ENCODE data around the gene UGT2A2. TPM values are rescaled to one million over a fixed set of nuclear protein-coding genes. Genes with fewer than 3 reads are reported as not detected.
"Not testable (repeated sequence)": the region's sequence is repeated elsewhere in the genome, so short reads cannot be mapped to it uniquely, and the experiment has no call there.

UGT2A2 gene
- not detected for polyA plus RNA-seq (ENCODE audit: insufficient read length)

DNA sequence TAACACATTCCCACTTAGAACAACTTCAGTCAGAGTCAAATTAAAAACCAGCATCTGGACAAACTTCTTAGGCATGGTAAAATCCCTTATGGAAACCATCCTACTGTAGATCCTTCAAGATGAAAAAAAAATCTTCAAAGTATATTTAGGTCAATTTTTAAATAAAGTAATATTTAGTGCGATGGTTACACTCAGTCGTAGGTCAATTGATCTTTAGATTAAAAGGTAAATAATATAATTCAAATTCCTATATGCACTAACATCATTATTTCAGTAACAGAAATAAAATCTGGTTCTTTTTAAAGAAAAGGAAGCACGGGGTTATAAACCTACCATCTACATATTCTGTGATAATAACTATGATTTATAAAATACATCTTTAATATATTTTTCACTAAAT, at the start of gene UGT2A2:
TSS of gene UGT2A2 (minus strand) at position 101 of the 400 bp plus-strand sequence. CDS start at position 99, 2 bp downstream.
- no peak for DNase-seq (ENCODE audit: low read depth)

DNA sequence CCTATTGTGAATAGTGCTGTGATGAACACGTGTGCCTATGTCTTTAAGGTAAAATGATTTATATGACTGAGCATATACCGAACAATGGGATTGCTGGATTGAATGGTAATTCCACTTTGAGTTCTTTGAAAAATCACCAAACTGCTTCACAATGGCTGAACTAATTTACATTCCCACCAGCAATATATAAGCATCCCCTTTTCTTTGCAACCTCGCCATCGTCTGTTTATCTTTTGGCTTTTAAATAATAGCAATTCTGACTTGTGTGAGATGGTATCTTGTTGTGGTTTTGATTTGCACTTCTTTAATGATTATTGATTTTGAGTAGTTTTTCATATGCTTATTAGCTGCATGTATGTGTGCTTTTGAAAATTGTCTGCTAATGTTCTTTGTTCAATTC, 45.4 kb upstream of the UGT2A2 start:
- DNase-seq (ENCODE audit: low read depth), result no peak

DNA sequence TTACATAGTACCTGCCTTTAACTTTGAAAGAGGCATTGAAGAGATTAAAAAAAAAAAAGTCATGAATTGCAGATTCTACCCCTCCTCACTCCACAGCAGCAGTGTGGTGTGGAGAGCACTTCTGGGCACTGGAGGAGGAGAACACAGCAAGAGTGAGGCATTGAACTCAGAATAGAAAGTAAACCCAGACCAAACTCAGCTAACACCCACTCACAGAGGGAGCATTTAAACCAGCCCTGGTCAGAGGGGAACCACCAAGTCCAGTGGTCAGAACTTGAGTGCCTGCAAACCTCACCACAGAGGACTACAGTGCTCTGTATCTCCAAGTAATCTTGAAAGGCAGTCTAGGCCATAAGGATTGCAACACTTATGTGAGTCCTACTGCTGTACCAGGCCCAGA, 29.2 kb upstream of the UGT2A2 start:
- no peak for DNase-seq (ENCODE audit: low read depth)

DNA sequence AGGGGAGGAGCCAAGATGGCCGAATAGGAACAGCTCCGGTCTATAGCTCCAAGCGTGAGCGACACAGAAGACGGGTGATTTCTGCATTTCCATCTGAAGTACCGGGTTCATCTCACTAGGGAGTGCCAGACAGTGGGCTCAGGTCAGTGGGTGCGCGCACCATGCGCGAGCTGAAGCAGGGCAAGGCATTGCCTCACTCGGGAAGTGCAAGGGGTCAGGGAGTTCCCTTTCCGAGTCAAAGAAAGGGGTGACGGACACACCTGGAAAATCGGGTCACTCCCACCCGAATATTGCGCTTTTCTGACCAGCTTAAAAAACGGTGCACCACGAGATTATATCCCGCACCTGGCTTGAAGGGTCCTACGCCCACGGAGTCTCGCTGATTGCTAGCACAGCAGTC, 24.6 kb upstream of the UGT2A2 start:
- not testable (repeated sequence) for DNase-seq (ENCODE audit: low read depth)

DNA sequence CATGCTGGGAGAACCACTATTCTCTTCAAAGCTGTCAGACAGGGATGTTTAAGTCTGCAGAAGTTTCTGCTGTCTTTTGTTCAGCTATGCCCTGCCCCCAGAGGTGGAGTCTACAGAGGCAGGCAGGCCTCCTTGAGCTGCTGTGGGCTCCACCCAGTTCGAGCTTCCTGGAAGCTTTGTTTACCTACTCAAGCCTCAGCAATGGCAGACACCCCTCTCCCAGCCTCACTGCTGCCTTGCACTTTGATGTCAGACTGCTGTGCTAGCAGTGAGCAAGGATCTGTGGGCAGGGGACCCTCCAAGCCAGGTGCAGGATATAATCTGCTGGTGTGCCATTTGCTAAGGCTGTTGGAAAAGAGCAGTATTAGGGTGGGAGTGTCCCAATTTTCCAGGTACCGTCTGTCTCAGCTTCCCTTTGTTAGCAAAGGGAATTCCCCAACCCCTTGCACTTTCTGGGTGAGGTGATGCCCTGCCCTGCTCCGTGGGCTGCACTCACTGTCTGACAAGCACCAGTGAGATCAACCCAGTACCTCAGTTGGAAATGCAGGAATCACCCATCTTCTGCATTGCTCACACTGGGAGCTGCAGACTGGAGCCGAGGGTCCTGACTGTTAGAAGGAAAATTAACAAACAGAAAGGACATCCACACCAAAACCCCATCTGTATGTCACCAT, 21.8 kb upstream of the UGT2A2 start:
- not testable (repeated sequence) for DNase-seq (ENCODE audit: low read depth)

DNA sequence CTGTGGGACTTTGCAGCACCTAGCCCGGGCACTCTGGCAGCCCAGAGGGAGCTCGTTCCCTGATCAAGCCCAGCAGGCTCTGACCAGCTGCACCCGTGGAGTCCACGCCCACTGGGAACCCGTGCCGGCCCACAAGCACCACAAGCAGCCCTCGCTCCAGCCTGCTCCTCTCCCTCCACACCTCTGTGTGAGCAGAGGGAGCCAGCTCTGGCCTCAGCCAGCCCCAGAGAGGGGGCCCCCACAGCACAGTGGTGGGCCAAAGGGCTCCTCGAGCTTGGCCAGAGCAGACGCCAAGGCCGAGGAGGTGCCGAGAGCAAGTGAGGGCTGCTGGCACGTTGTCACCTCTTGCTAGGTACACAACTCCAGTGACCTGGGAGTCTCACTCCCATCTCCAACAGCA, 18.7 kb upstream of the UGT2A2 start:
- no peak for DNase-seq (ENCODE audit: low read depth)

DNA sequence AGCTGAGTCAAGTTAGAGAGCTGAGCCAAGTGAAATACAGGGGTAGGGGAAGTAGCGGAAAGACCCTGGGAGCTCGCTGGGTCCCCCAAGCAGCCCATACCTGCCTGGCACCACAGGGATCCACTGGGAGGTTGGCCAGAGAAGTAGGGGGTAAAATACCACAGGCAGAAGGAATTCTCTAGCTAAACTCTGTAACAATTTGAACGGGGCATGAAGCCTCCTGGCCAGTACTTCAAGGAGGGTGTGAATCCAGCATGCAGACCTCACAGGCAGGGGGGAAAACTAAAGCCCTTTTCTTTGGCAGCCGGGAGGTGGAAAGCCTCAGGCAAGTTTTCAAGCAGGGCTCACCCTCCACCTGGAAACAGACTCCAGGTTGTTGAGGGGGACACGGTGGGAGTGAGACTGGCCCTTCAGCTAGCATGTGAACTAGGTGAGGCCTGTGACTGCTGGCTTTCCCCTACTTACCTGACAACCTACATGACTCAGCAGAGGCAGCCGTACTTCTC, 17.3 kb upstream of the UGT2A2 start:
- DNase-seq (ENCODE audit: low read depth), result no peak

DNA sequence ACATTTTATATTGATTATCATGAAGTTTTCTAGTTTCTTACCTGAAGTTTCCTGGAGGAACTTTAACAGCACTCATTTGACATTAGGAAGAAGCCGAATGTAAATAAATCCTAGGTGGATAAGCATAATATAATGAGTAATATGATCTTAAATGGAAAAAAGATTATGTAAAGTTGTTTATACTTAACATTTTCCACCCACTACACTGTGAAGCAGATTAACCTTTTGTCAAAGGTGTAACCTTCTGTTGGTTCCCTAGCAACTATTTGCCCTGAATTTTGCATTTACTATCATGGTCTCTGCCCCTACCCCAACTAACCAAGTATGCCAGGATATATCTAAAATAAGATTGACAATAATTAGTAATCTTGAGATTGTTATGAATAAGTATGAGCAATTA, 13.7 kb upstream of the UGT2A2 start, which contains the start of gene UGT2A1:
TSS of gene UGT2A1 (minus strand) at position 101 of the 400 bp plus-strand sequence. CDS start 5,603 bp downstream, outside the sequence.
- no peak for DNase-seq (ENCODE audit: low read depth)

DNA sequence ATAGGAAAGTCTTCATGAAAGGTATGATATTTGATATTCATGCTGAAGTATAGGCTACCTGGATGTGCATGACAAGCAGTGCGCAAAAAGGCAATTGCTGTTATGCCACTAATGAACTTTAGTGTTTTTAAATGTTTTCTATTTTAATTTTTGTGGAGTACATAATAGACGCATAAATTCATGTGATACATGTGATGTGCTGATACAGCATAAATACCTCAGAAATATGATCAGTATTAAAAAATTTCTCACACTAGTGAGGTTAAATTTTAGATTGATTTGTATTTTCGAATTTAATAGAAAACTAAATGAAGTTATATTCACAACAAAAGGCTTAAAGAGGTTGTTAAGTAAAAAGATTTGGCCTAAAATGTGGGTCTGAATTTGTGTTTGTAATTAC, 11.4 kb upstream of the UGT2A2 start:
- no peak for DNase-seq (ENCODE audit: low read depth)

DNA sequence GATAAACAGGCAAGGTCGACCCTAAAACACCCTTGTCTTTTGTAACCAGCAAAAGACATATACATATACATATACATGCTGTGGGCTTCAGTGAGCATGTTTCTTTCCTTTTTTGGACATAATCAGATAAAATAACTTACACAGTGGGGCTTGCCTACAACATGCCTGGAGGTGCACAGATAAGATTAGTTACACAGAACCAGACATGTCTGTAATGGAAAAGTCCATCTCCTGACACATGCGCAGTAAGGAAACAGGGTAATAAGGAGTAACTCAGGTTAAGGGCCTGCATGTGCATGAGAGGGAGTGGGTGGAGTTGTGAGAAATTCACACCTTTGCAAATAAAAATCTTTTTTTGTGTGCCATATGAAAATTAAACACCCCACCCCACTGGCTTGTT, 10.2 kb upstream of the UGT2A2 start:
- no peak for DNase-seq (ENCODE audit: low read depth)

DNA sequence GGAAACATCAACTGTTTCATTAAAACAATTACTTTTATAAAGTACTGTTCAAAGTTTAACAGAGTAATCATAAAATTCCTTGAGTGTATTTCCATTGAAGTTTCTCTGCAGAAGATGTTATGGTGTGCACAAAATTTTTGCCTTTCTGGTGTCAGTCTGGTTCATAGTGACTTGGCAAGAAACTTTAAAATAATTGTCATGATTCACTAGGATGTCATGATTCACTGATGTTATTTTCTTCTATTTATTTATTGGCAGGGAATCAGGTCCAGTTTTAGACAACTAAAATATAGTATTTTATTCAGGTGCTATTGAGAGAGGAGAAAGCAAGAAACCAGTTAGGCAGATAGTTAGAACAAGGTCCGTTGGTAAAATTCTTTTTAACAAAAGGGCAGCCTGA, 9.8 kb upstream of the UGT2A2 start:
- no peak for DNase-seq (ENCODE audit: low read depth)

DNA sequence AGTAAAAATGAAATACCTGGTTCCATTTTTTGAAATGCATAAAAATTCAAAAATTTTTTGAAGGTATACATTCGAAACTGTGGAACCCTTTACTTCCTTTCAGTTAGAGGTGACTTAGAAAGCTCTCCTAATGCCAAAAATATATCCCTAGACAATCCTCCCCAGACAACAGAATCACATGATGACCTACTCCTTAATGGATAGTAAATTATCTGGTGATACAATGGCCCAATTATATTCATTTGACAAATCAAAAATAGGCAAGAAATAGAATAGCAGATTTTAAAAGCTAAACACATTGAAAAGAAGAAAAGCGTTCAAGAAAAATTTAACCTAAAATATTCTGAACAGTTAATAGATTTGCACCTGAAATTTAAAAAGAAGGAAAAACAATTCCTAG, 3.5 kb upstream of the UGT2A2 start:
- DNase-seq (ENCODE audit: low read depth), result no peak

DNA sequence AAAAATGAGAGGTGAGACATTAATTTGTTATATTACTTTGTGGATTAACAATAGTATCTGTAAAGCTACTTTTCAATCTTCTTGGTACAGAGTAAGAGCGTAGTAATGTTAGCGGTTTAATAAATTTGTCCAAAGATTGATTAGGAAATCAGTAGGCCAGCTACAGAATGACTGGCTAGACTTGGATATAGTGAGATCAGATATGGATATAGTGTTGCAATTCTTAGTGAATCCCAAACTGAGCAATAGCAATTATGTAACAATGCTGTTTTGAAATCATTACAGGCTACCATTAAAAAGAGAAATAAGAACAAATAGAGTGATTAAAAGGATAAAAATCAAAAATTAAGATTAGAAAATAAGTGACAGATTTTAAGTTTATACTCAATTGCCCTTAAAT, 847 bp upstream of the UGT2A2 start:
- no peak for DNase-seq (ENCODE audit: low read depth)

DNA sequence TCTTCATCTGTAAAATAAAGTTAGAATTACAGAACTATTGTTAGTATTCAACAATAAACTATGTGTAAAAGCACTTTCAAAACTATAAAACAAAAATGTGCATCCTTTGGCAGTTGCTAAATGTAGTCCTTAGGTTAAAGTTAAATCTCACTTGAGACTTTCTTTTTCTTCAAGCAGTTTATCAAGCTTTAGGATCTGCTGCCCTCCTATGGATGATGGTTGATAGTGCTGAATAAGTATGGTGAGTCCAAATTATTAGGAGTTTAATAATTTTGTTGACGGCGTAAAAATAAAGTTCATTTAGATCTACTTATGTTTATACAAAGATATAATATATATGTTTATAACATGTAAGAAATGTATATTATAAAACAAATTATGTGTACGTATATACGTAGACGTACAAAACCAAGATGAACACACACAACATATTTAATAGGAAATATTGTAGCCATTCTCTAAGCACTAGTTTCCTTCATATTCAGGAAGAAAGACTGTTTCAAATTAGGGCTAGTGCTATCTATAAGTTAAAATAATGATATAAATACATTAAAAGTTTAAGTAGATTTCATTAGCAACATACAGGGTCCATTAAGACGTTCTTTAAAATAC, 22.3 kb downstream of the UGT2A2 start:
- peak; percentile 20 for DNase-seq (ENCODE audit: low read depth)

DNA sequence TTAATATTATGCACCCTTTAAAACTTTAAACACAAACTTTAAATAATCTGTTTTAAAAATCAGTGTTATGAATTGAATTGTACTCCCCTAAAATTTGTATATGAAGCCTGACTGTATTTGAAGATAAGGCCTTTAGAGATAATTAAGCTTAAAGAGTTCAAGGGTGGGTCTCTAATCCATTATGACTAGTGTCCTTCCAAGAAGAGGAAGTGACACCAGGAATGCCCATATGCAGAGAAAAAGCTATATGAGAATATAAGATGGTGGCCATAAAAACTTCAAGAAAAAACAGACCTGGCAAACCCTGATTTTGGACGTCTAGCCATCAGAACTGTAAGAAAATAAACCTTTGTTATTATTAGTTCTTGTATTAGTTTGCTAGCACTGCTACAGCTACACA, 29.0 kb downstream of the UGT2A2 start:
- no peak for DNase-seq (ENCODE audit: low read depth)

DNA sequence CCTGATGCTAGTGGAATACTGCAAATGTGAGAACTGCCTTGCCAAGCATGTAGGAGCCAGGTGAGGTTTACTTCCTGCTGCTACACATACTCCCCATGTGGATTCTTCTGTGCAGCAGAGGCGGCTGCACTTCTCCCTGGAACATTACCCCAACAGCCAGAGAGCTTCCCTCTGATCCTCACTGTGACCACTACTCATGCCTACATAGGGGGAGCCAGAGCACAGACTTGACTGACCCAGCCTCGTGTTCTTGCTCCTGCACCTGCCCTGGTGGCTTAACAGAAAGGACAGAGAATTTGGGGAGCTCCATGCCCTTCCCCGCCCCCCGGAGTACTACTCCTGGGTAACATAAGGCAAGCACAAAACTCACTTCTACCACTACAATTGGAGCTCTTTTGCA, 38.4 kb downstream of the UGT2A2 start:
- DNase-seq (ENCODE audit: low read depth), result no peak

DNA sequence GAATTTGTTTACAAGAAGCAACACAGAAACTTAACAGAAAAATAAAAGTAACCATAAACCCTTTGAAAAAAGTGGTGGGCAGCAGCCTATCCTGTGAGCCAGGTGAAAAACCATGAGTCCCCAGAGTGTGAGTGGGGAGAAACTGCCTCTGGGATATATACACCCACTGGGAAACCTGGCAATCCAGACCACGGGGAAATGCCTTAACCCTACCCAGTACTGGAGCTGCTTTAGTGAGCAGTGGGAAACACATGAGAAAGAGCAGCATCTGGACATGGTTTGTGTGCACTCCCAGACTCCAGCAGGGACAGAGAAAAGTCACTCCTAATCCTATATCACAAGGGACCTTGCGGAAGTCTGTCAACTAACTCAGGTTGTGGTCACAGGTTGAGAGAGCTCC, 39.4 kb downstream of the UGT2A2 start:
- DNase-seq (ENCODE audit: low read depth), result no peak

DNA sequence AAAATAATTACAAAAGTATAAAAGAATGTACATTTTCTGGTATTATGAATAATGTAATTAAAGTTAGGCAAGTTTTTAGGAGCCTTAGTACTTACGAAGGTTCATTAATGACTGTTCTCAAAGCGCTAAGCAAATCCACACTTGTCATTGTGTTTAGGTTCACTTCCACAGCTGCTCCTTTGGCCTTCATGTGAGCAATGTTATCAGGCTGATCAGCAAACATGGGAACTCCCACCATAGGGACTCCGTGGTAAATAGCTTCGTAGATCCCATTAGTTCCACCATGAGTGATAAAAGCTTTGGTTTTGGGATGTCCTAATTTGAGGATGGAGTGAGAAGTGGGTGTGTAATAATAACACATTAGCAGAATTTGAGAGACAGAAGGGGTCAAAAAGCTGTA, 45.1 kb downstream of the UGT2A2 start:
- DNase-seq (ENCODE audit: low read depth), result no peak

DNA sequence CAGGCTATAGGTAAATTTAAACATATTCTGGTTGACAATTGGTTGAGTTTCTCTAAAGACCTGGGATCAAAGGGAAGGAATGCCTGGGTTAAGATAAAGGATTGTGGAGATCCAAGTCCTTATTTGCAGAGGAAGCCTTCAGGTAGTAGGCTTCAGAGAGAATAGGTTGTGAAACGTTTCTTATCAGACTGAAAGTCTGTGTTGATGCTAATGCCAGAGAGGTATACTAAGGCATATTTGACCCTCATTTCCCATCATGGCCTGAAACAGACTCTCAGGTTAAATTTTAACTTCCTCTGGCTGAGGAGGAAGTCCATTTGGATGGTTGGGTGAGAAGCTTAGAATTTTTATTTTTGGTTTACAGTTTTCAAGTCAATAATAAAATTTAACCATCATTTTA, 48.1 kb downstream of the UGT2A2 start:
- DNase-seq (ENCODE audit: low read depth), result no peak

DNA sequence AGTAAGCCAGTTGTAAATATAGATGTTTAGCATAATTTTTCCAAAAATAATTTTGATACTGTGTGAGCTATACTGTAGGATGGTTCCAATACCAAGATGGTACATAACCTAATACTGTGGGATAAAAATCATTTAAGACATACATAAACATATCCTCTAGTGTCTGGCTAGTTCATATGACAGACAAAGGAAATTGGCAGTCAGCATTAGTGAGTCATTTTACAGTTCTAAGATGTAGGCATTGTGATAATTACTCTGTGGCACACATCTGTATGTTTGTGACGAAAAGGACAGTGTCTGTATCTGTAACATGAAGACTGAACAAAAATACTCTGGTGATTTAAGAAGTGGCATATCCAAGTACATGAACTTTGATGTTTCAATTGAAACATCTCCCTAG, 49.6 kb downstream of the UGT2A2 start:
- DNase-seq (ENCODE audit: low read depth), result no peak

DNA sequence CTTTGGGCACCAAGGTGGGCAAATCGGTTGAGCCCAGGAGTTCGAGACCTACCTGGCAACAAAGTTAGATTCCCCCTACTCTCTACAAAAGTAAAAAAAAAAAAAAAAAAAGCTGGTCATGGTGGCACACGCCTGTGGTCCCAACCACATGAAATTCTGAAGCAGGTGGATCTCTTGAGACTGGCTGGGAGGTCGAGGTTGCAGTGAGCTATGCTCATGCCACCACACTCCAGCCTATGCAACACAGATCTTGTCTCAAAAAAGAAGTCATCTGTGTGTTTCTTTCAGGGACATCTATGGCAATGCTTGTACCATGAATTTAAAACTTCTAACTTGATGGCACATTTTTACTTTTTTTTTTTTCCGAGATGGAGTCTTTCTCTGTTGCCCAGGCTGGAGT, 55.3 kb downstream of the UGT2A2 start:
- no peak for DNase-seq (ENCODE audit: low read depth)

DNA sequence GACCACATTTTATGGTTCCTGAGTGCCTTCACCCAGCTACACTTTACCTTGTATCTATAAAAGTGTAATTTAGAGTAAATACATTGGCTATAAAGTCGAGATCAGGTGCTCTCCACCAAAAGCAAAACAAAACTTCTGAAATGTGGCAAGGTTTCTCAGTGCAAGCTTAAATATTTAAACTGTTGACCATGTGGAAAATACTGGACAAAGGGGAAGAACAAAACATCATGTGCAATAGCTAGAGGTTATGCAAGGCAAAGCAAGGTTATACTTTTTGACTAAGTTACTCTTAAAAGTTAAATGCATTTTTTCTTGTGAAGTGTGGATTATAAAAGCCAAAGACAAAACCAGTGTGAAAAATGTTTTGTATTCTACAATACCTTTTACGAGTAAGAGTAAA, 55.9 kb downstream of the UGT2A2 start:
- no peak for DNase-seq (ENCODE audit: low read depth)

DNA sequence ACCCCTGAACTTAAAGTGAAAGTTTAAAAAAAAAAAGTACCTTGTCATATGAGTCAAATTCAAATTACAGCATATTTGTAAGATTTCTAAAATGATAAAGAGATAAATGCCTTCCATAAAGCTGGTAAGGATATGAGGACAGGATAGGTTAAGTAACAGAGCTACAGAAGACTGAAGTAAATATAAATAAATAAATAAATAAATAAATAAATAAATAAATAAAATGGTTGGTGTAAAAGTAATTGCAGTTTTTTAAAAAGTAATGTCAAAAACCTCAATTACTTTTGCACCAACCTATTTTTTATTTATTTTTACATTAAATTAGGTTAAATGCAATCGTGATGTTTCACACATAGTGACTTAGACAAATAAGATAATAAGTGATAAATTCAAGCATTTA, 62.2 kb downstream of the UGT2A2 start:
- DNase-seq (ENCODE audit: low read depth), result no peak

Data from forelimb muscle (tissue), 1 donor.